GM19395 (cell line): ENCODE measurements around the gene UNC13B.
"Not testable (repeated sequence)": the region's sequence is repeated elsewhere in the genome, so short reads cannot be mapped to it uniquely, and the experiment has no call there.

Source experiments
- ATAC-seq: cut with Tn5 transposase; IDR thresholded peaks from one replicate; pipeline ENCODE4 v1.9.1; 2021; ENCODE audit warnings: mild to moderate bottlenecking, moderate library complexity; ENCODE audit not compliant: unreplicated experiment

Gene UNC13B

GRCh38 chr9:35220659-35221338, 59.0 kb downstream of the UNC13B start:
- ATAC-seq: no peak

GRCh38 chr9:35225677-35226076, 63.9 kb downstream of the UNC13B start:
- ATAC-seq: no peak

- no peak for ATAC-seq
Measured at GRCh38 chr9:35226651-35227050, 64.8 kb downstream of the UNC13B start.

GRCh38 chr9:35227284-35227683, 65.5 kb downstream of the UNC13B start:
- ATAC-seq: no peak

GRCh38 chr9:35229066-35229778, 67.4 kb downstream of the UNC13B start:
- ATAC-seq: no peak

GRCh38 chr9:35229779-35230143, 68.0 kb downstream of the UNC13B start:
- no peak for ATAC-seq

GRCh38 chr9:35232867-35233544, 71.2 kb downstream of the UNC13B start:
- no peak for ATAC-seq

- no peak for ATAC-seq
Measured at GRCh38 chr9:35236692-35237091, 74.9 kb downstream of the UNC13B start.

GRCh38 chr9:35237311-35237710, 75.5 kb downstream of the UNC13B start:
- no peak for ATAC-seq

GRCh38 chr9:35245945-35246344, 84.1 kb downstream of the UNC13B start:
- ATAC-seq: not testable (repeated sequence)

GRCh38 chr9:35253075-35253474, 91.3 kb downstream of the UNC13B start:
- no peak for ATAC-seq

GRCh38 chr9:35254237-35254636, 92.4 kb downstream of the UNC13B start:
- ATAC-seq: no peak

GRCh38 chr9:35254984-35255857, 93.4 kb downstream of the UNC13B start:
- no peak for ATAC-seq

GRCh38 chr9:35257986-35258659, 96.3 kb downstream of the UNC13B start:
- no peak for ATAC-seq

- no peak for ATAC-seq
Measured at GRCh38 chr9:35258660-35259474, 97.1 kb downstream of the UNC13B start.

GRCh38 chr9:35260186-35260585, 98.4 kb downstream of the UNC13B start:
- no peak for ATAC-seq

GRCh38 chr9:35262064-35262463, 100.3 kb downstream of the UNC13B start:
- ATAC-seq: no peak

- no peak for ATAC-seq
Measured at GRCh38 chr9:35267710-35268109, 105.9 kb downstream of the UNC13B start.

- ATAC-seq: no peak
Measured at GRCh38 chr9:35269919-35270318, 108.1 kb downstream of the UNC13B start.

GRCh38 chr9:35271637-35272036, 109.8 kb downstream of the UNC13B start:
- no peak for ATAC-seq
